Mesendoderm (in vitro differentiated cells): ENCODE data around the gene MUCL3.
"Not testable (repeated sequence)": the region's sequence is repeated elsewhere in the genome, so short reads cannot be mapped to it uniquely, and the experiment has no call there.

ENCODE experiments used
- DNase-seq: peaks from one replicate; pipeline ENCODE4 v3.0.0; 2013
- H2AK5ac ChIP-seq: 2 replicates; pipeline ENCODE4 v1.6.1; 2013; ENCODE audit warnings: low read length, inconsistent platforms
- H2BK120ac ChIP-seq: 2 replicates; pipeline ENCODE4 v1.6.1; 2013; ENCODE audit warnings: low read depth, mild to moderate bottlenecking, low read length, moderate library complexity, mixed read lengths
- H2BK15ac ChIP-seq: replicated peaks from 2 replicates; pipeline ENCODE4 v1.6.1; 2013; ENCODE audit warnings: low read depth, mild to moderate bottlenecking, moderate library complexity
- H2BK5ac ChIP-seq: 2 replicates; pipeline ENCODE4 v1.6.1; 2013; ENCODE audit warnings: low read length, inconsistent platforms
- H3K18ac ChIP-seq: 2 replicates; pipeline ENCODE4 v1.6.1; 2013; ENCODE audit warnings: mild to moderate bottlenecking, low read length, mixed read lengths
- H3K23ac ChIP-seq: one replicate; pipeline ENCODE4 v1.6.1; 2013; ENCODE audit warnings: low read length
- H3K27ac ChIP-seq: 2 replicates; pipeline ENCODE4 v1.5.1; 2013; ENCODE audit warnings: low read depth, mild to moderate bottlenecking, inconsistent platforms, low read length, moderate library complexity
- H3K27me3 ChIP-seq: 2 replicates; pipeline ENCODE4 v1.6.1; 2013; ENCODE audit warnings: low read length, control low read depth, mild to moderate bottlenecking, inconsistent platforms; ENCODE audit not compliant: insufficient read depth, poor library complexity
- H3K36me3 ChIP-seq: 2 replicates; pipeline ENCODE4 v1.6.1; 2013; ENCODE audit warnings: low read length, inconsistent platforms; ENCODE audit not compliant: control insufficient read depth, insufficient read depth
- H3K4ac ChIP-seq: one replicate; pipeline ENCODE4 v1.6.1; 2013; ENCODE audit warnings: low read depth, mild to moderate bottlenecking, low read length, moderate library complexity
- H3K4me1 ChIP-seq: 2 replicates; pipeline ENCODE4 v1.6.1; 2013; ENCODE audit warnings: low read depth, low read length, inconsistent platforms; ENCODE audit not compliant: control insufficient read depth
- H3K4me2 ChIP-seq: 2 replicates; pipeline ENCODE4 v1.6.1; 2013; ENCODE audit warnings: low read length
- H3K4me3 ChIP-seq: 2 replicates; pipeline ENCODE4 v1.5.1; 2013; ENCODE audit warnings: mild to moderate bottlenecking, low read length
- H3K56ac ChIP-seq: one replicate; pipeline ENCODE4 v1.6.1; 2013; ENCODE audit warnings: low read length
- H3K79me1 ChIP-seq: 2 replicates; pipeline ENCODE4 v1.6.1; 2013; ENCODE audit warnings: low read length, inconsistent platforms
- H3K79me2 ChIP-seq: 2 replicates; pipeline ENCODE4 v1.6.1; 2013; ENCODE audit warnings: mild to moderate bottlenecking, low read length; ENCODE audit not compliant: control insufficient read depth, insufficient read depth
- H3K9ac ChIP-seq: 2 replicates; pipeline ENCODE4 v1.6.1; 2013; ENCODE audit warnings: low read length, inconsistent platforms
- H4K5ac ChIP-seq: one replicate; pipeline ENCODE4 v1.6.1; 2013; ENCODE audit warnings: low read length
- H4K8ac ChIP-seq: one replicate; pipeline ENCODE4 v1.6.1; 2013; ENCODE audit warnings: low read depth, mild to moderate bottlenecking, control low read depth, low read length, moderate library complexity
- WGBS: extraction: QIAGEN DNeasy Blood & Tissue Kit; methylation state at CpG from one replicate; pipeline ENCODE4 v1.1.7; 2013; ENCODE audit warnings: low lambda C conversion rate, missing lambda C conversion rate; ENCODE audit not compliant: insufficient coverage; ENCODE audit errors: extremely low coverage; 5-methylcytosine and 5-hydroxymethylcytosine counted together

MUCL3 gene

DNA sequence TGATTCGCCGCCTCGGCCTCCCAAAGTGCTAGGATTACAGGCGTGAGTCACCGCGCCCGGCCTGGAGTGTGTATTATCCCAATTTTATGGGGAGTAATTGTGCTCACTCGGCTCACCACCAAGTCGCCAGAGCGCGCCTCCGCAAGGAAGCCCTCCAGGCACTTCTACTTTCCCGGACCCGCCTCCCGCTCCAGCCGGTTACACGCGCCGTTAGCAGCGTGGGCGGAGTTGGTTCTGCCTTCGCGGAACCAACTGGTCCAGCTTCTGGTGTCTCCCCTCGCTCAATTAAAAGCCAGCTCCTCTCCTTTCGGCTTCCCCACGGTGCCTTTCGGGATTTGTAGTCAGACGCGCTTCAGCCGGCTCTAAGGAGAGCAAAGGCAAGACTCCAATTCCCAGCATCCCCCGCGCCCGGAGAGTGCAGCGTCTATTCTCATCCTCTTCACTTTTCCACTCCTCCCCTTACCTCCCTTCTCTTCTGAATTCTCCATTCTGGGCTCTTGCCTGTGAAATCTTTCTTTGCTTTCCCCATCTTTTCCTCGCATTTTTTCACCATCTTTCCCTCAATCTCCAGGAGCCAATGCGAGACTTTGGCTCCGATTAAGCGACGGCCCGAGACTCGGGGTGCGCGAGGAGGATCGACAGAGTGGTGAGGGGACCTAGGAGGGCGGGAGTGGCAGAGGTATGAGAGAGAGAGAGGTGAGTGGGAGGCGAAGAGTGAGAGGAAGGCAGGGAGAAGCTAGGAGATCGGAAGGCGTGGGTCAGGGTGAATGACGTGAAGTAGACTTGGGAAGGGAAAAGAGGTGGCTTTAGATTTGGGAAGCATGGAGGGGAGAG, 32.8 kb upstream of the MUCL3 start, which contains the start of gene GTF2H4:
Gene GTF2H4, plus strand, starts transcription at position 450 of the 834 bp plus-strand sequence.
- Histone ChIP-seq H4K8ac (no peak within 1 kb of the TSS), H2BK5ac (no peak within 1 kb of the TSS), H2BK15ac (no peak within 1 kb of the TSS), H3K36me3 (no peaks in the 10 kb centered on the region), H3K18ac (peak within 1 kb of the TSS; percentile 11), H3K9ac (peak within 1 kb of the TSS; percentile 78), H3K4me1 (peaks cover 3% of the 10 kb centered on the region), H3K4me2 (peak within 1 kb of the TSS; percentile 20), H3K27me3 (no peaks in the 10 kb centered on the region), H3K79me2 (peaks cover 8% of the 10 kb centered on the region), H3K27ac (no peak within 1 kb of the TSS), H3K79me1 (peaks cover 6% of the 10 kb centered on the region), H2AK5ac (no peak within 1 kb of the TSS), H3K4ac (no peak within 1 kb of the TSS), H3K4me3 (peak within 1 kb of the TSS; percentile 66), H3K23ac (no peak within 1 kb of the TSS), H2BK120ac (no peak within 1 kb of the TSS), H4K5ac (no peak within 1 kb of the TSS), H3K56ac (peak within 1 kb of the TSS; percentile 89)
- WGBS: no CpG with 5 or more reads among the region's 49 CpGs
- peak; percentile 100 for DNase-seq

DNA sequence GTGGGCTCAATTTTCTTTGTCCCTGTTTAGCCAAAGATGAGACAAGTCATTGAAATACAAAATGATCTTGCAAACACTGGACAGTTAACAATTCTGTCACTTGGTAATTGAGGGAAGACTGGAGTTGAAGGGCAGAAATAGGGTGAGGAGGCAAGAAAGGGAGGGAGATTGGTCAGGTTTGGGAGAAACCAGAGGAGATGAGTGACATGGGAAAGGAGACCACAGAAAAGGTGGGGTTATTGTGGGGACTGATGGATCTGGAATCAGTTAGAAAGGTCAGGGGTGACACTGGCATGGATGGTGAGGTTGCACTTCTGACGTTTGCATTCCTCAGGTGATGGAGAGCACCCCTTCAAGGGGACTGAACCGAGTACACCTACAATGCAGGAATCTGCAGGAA, 32.1 kb upstream of the MUCL3 start:
- Histone ChIP-seq H4K8ac (no peak overlapping the region), H3K4me1 (peaks cover 3% of the 10 kb centered on the region), H3K4ac (no peak overlapping the region), H3K27ac (no peak overlapping the region), H2BK5ac (no peak overlapping the region), H4K5ac (no peak overlapping the region), H3K23ac (no peak overlapping the region), H2AK5ac (no peak overlapping the region), H3K18ac (no peak overlapping the region), H3K9ac (peak overlapping the region; percentile 78), H3K36me3 (no peaks in the 10 kb centered on the region), H3K79me1 (peaks cover 6% of the 10 kb centered on the region), H2BK15ac (no peak overlapping the region), H3K56ac (peak overlapping the region; percentile 89), H3K27me3 (no peaks in the 10 kb centered on the region), H2BK120ac (no peak overlapping the region), H3K4me3 (peak overlapping the region; percentile 66), H3K79me2 (peaks cover 8% of the 10 kb centered on the region), H3K4me2 (peak overlapping the region; percentile 8)
- DNase-seq: no peak
- no CpG with 5 or more reads among the region's 2 CpGs for WGBS

DNA sequence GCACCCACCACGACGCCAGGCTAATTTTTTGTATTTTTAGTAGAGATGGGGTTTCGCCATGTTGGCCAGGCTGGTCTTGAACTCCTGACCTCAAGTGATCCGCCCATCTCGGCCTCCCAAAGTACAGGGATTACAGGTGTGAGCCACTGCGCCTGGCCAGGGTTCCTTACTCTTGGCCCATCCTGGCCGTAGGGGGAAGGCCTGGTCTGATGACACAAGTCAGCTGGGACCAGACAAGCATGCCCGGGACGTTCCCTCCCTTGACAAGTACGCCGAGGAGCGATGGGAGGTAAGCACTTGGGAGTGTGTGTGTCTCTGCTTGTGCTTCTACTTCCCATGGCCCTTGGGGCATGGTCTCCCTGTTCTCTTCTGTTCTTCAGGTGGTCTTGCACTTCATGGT, 30.3 kb upstream of the MUCL3 start:
- H3K23ac ChIP-seq, H3K56ac ChIP-seq, H3K9ac ChIP-seq, H3K27me3 ChIP-seq, H2BK120ac ChIP-seq, H4K5ac ChIP-seq, DNase-seq, H3K4me1 ChIP-seq, H2BK15ac ChIP-seq, H3K18ac ChIP-seq, H3K79me1 ChIP-seq, H3K4ac ChIP-seq, H3K27ac ChIP-seq, H3K4me2 ChIP-seq, H3K4me3 ChIP-seq, H2AK5ac ChIP-seq, H2BK5ac ChIP-seq, H4K8ac ChIP-seq, H3K36me3 ChIP-seq, H3K79me2 ChIP-seq: not testable (repeated sequence)
- WGBS: no CpG with 5 or more reads among the region's 12 CpGs

DNA sequence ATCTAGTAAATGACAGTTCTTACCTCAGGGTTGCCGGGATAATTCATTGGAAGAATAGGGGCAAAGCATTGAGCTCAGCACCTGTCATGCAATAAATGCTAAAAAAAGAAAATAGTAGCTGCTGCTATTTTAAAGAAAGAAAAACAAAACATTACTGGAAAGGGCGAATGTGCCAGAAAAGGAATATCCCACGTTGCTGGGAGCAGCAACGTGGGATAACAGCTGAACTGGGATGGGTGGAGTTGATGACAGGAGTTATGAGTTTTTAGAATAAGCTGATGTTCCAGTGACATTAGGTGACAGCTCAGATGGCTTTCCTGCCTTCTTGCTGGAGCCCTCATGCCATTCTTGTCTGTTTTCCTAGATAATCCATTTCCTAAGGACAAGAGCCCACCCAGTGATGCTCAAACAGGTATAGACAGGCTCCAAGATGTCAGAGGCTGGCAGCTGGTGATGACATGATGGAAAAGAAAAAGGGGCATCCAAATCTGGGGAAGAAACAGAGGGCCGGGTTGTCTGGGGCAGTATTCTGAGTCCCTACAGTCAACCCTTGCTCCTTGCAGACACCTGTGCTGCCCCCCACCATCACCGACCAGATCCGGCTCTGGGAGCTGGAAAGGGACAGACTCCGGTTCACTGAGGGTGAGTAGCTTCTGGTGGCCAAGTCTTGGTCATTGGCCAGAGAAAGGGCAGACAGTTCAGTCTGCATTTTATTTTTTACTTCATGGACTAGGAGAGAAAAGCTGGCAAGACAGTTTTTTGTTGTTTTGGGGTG, 27.8 kb upstream of the MUCL3 start:
- H3K23ac ChIP-seq: no peak overlapping the region
- no peak overlapping the region for H2BK5ac ChIP-seq
- no peak overlapping the region for H2BK15ac ChIP-seq
- no peak overlapping the region for H2BK120ac ChIP-seq
- H2AK5ac ChIP-seq: no peak overlapping the region
- WGBS: no CpG with 5 or more reads among the region's 8 CpGs
- H3K4me2 ChIP-seq: no peak overlapping the region
- H3K36me3 ChIP-seq: no peaks in the 10 kb centered on the region
- H3K56ac ChIP-seq: no peak overlapping the region
- no peak overlapping the region for H4K8ac ChIP-seq
- H3K4ac ChIP-seq: no peak overlapping the region
- no peak overlapping the region for H3K27ac ChIP-seq
- no peak overlapping the region for H3K4me3 ChIP-seq
- no peak overlapping the region for H3K9ac ChIP-seq
- H3K79me1 ChIP-seq: peaks cover 6% of the 10 kb centered on the region
- H3K27me3 ChIP-seq: no peaks in the 10 kb centered on the region
- no peak for DNase-seq
- H3K79me2 ChIP-seq: peaks cover 8% of the 10 kb centered on the region
- H3K4me1 ChIP-seq: peaks cover 3% of the 10 kb centered on the region
- no peak overlapping the region for H4K5ac ChIP-seq
- H3K18ac ChIP-seq: no peak overlapping the region

DNA sequence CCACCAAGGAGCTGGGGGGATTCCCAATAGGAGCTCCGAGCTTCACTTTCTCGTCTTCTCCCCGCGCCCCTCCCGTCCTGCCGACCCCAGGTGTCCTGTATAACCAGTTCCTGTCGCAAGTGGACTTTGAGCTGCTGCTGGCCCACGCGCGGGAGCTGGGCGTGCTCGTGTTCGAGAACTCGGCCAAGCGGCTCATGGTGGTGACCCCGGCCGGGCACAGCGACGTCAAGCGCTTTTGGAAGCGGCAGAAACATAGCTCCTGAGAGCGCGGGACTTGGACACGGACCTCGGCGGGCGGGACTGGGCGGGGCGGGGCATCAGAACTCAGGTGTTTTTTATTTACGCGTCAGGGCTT, 27.1 kb upstream of the MUCL3 start:
- no peak overlapping the region for H3K4me3 ChIP-seq
- H2BK15ac ChIP-seq: no peak overlapping the region
- H3K27ac ChIP-seq: no peak overlapping the region
- H3K79me1 ChIP-seq: peaks cover 4% of the 10 kb centered on the region
- no peak overlapping the region for H2BK120ac ChIP-seq
- H3K79me2 ChIP-seq: peaks cover 4% of the 10 kb centered on the region
- H3K36me3 ChIP-seq: no peaks in the 10 kb centered on the region
- no peak overlapping the region for H2AK5ac ChIP-seq
- H3K4ac ChIP-seq: peak overlapping the region; percentile 40
- no peak overlapping the region for H2BK5ac ChIP-seq
- H3K23ac ChIP-seq: peak overlapping the region; percentile 95
- H4K8ac ChIP-seq: no peak overlapping the region
- H3K9ac ChIP-seq: peak overlapping the region; percentile 82
- H3K4me1 ChIP-seq: peaks cover 2% of the 10 kb centered on the region
- WGBS: no CpG with 5 or more reads among the region's 31 CpGs
- no peak for DNase-seq
- peak overlapping the region; percentile 53 for H3K18ac ChIP-seq
- peak overlapping the region; percentile 40 for H3K4me2 ChIP-seq
- H4K5ac ChIP-seq: no peak overlapping the region
- peak overlapping the region; percentile 93 for H3K56ac ChIP-seq
- no peaks in the 10 kb centered on the region for H3K27me3 ChIP-seq
